ENCODE results near the gene NEIL3. TPM values are rescaled to one million over a fixed set of nuclear protein-coding genes. Genes with fewer than 3 reads are reported as not detected.

Gene NEIL3
- polyA plus RNA-seq, 1 donor (not counting 4 experiments of a cell fraction or from before 2014, with no cell fraction given): 7.6 TPM

GRCh38 chr4:177408023-177408422 lies 98.3 kb downstream of the NEIL3 start:
- H2AFZ ChIP-seq (ENCODE audit: control insufficient read depth, low read length): no peak overlapping the region
- FAIRE-seq (no peak), DNase-seq (ENCODE audit: low read depth, low spot score) (no peak)
- TF ChIP-seq EZH2 (IDR thresholded peaks at IDR 0.05; ENCODE audit: low read length): no peak
- TF ChIP-seq CTCF (optimal IDR thresholded peaks at IDR 0.05 in 1 of 3, IDR thresholded peaks at IDR 0.05 in 1 of 3, conservative IDR thresholded peaks at IDR 0.05 in 1 of 3; ENCODE audit: extremely low read depth in 1 of 3, insufficient read depth in 2 of 3, low read length in 3 of 3): no peak
- no peak overlapping the region for H3K4me3 ChIP-seq (ENCODE audit: control insufficient read depth in 2 of 3, extremely low read depth in 1 of 3, insufficient read depth in 2 of 3, low read depth in 1 of 3, low read length in 3 of 3)
- no peak overlapping the region for H3K9ac ChIP-seq (ENCODE audit: control insufficient read depth, extremely low read depth, insufficient read depth, low read length)
- H3K27ac ChIP-seq (ENCODE audit: control insufficient read depth, insufficient read depth, low read length): no peak overlapping the region
- no peaks in the 10 kb centered on the region for H3K9me3 ChIP-seq (ENCODE audit: control insufficient read depth, low read depth, low read length)
- H3K27me3 ChIP-seq (ENCODE audit: control insufficient read depth, extremely low read depth, insufficient read depth, low read length): no peaks in the 10 kb centered on the region
- H3K4me1 ChIP-seq (ENCODE audit: control insufficient read depth, extremely low read depth, insufficient read depth, low read length): no peaks in the 10 kb centered on the region
- no peaks in the 10 kb centered on the region for H3K79me2 ChIP-seq (ENCODE audit: control insufficient read depth, insufficient read depth, low read length)
- H3K9me1 ChIP-seq (ENCODE audit: control insufficient read depth, extremely low read depth, insufficient read depth, low read length): no peaks in the 10 kb centered on the region
- no peaks in the 10 kb centered on the region for H3K36me3 ChIP-seq (ENCODE audit: control insufficient read depth in 2 of 2, extremely low read depth in 1 of 2, insufficient read depth in 2 of 2, low read length in 2 of 2)
- dilution Hi-C loops (cut with MboI; ENCODE audit: extremely low pct_ligation_motif_present, low sequenced_read_pairs): no loop called here
- H3K4me2 ChIP-seq (ENCODE audit: control insufficient read depth, extremely low read depth, insufficient read depth, low read depth, low read length): no peak overlapping the region
- H4K20me1 ChIP-seq (ENCODE audit: control insufficient read depth, extremely low read depth, insufficient read depth, low read length): no peaks in the 10 kb centered on the region

- Histone ChIP-seq H3K79me2 (ENCODE audit: control insufficient read depth, insufficient read depth, low read length) (no peaks in the 10 kb centered on the region), H3K4me1 (ENCODE audit: control insufficient read depth, extremely low read depth, insufficient read depth, low read length) (no peaks in the 10 kb centered on the region), H3K27ac (ENCODE audit: control insufficient read depth, insufficient read depth, low read length) (no peak overlapping the region), H4K20me1 (ENCODE audit: control insufficient read depth, extremely low read depth, insufficient read depth, low read length) (no peaks in the 10 kb centered on the region), H3K9ac (ENCODE audit: control insufficient read depth, extremely low read depth, insufficient read depth, low read length) (no peak overlapping the region), H3K9me3 (ENCODE audit: control insufficient read depth, low read depth, low read length) (no peaks in the 10 kb centered on the region), H3K4me2 (ENCODE audit: control insufficient read depth, extremely low read depth, insufficient read depth, low read depth, low read length) (no peak overlapping the region), H3K27me3 (ENCODE audit: control insufficient read depth, extremely low read depth, insufficient read depth, low read length) (no peaks in the 10 kb centered on the region), H3K9me1 (ENCODE audit: control insufficient read depth, extremely low read depth, insufficient read depth, low read length) (no peaks in the 10 kb centered on the region), H3K4me3 (ENCODE audit: control insufficient read depth in 2 of 3, extremely low read depth in 1 of 3, insufficient read depth in 2 of 3, low read depth in 1 of 3, low read length in 3 of 3) (no peak overlapping the region), H2AFZ (ENCODE audit: control insufficient read depth, low read length) (no peak overlapping the region), H3K36me3 (ENCODE audit: control insufficient read depth in 2 of 2, extremely low read depth in 1 of 2, insufficient read depth in 2 of 2, low read length in 2 of 2) (no peaks in the 10 kb centered on the region)
- FAIRE-seq (no peak), DNase-seq (ENCODE audit: low read depth, low spot score) (no peak)
- TF ChIP-seq CTCF (optimal IDR thresholded peaks at IDR 0.05 in 1 of 3, IDR thresholded peaks at IDR 0.05 in 1 of 3, conservative IDR thresholded peaks at IDR 0.05 in 1 of 3; ENCODE audit: extremely low read depth in 1 of 3, insufficient read depth in 2 of 3, low read length in 3 of 3) (no peak), EZH2 (IDR thresholded peaks at IDR 0.05; ENCODE audit: low read length) (no peak)
- dilution Hi-C loops (cut with MboI; ENCODE audit: extremely low pct_ligation_motif_present, low sequenced_read_pairs): no loop called here
Observed at GRCh38 chr4:177410566-177410965, 100.9 kb downstream of the NEIL3 start.

All from keratinocyte (primary cell).